WTC11 (cell line): ENCODE measurements around the gene C16orf74. TPM values are rescaled to one million over a fixed set of nuclear protein-coding genes. Genes with fewer than 3 reads are reported as not detected.

Source experiments
- ATAC-seq: fragments of 200-7000 bp; cut with Tn5 transposase; 2 replicates; pipeline ENCODE4 v1.10.0; 2021; ENCODE audit warnings: mild to moderate bottlenecking, moderate library complexity
- CTCF ChIA-PET: fragments of 300-600 bp; sonication (Branson Sonifier 250); formaldehyde crosslinking; loops from one replicate; lab custom pipeline; 2021; ENCODE audit warnings: antibody characterized with exemption; lab: Charles Lee
- POLR2A ChIA-PET: fragments of 350-600 bp; sonication (Branson Sonifier 250); formaldehyde crosslinking; loops from one replicate; lab custom pipeline; 2021; ENCODE audit warnings: antibody characterized with exemption; lab: Charles Lee
- DNase-seq: peaks from one replicate; pipeline ENCODE4 v3.0.0; 2021; ENCODE audit warnings: low spot score
- H3K27ac Mint-ChIP-seq: 2 replicates; pipeline ENCODE4 v1.8.0; 2021; ENCODE audit warnings: mixed read lengths
- H3K27me3 Mint-ChIP-seq: 2 replicates; pipeline ENCODE4 v1.8.0; 2021; ENCODE audit warnings: low read depth, mild to moderate bottlenecking, moderate library complexity, mixed read lengths
- H3K36me3 Mint-ChIP-seq: 2 replicates; pipeline ENCODE4 v1.8.0; 2021; ENCODE audit warnings: mixed read lengths
- H3K4me1 Mint-ChIP-seq: 2 replicates; pipeline ENCODE4 v1.8.0; 2022; ENCODE audit warnings: mixed read lengths
- H3K4me3 Mint-ChIP-seq: 2 replicates; pipeline ENCODE4 v1.8.0; 2021; ENCODE audit warnings: mild to moderate bottlenecking, moderate library complexity, mixed read lengths
- H3K9me3 Mint-ChIP-seq: 2 replicates; pipeline ENCODE4 v1.8.0; 2021; ENCODE audit warnings: mixed read lengths
- CREM ChIP-seq: sonication (generic); formaldehyde crosslinking; IDR thresholded peaks from 2 replicates; pipeline ENCODE4 v1.8.1; 2022; ENCODE audit warnings: mild to moderate bottlenecking, missing genetic modification reagents, moderate library complexity
- ELF4 ChIP-seq: sonication (generic); formaldehyde crosslinking; IDR thresholded peaks from 2 replicates; pipeline ENCODE4 v1.8.1; 2022; ENCODE audit warnings: low read depth, mild to moderate bottlenecking, moderate library complexity, missing genetic modification reagents
- ESRRA ChIP-seq: sonication (generic); formaldehyde crosslinking; IDR thresholded peaks from 2 replicates; pipeline ENCODE4 v1.8.1; 2022; ENCODE audit warnings: mild to moderate bottlenecking, missing genetic modification reagents, borderline replicate concordance
- FOXP1 ChIP-seq: sonication (generic); formaldehyde crosslinking; IDR thresholded peaks from 2 replicates; pipeline ENCODE4 v1.8.0; 2022; ENCODE audit warnings: missing genetic modification reagents, mild to moderate bottlenecking, moderate library complexity, borderline replicate concordance
- GRHL2 ChIP-seq: fragments of 250-450 bp; sonication (Bioruptor Pico); IDR thresholded peaks from 2 replicates; pipeline ENCODE4 v1.8.0; 2022; ENCODE audit warnings: mild to moderate bottlenecking, moderate library complexity; ENCODE audit not compliant: insufficient replicate concordance, severe bottlenecking
- IRF2 ChIP-seq: sonication (generic); formaldehyde crosslinking; IDR thresholded peaks from 2 replicates; pipeline ENCODE4 v1.8.0; 2022; ENCODE audit warnings: low read depth, missing genetic modification reagents, borderline replicate concordance
- PRRX2 ChIP-seq: fragments of 250-450 bp; sonication (Bioruptor Pico); IDR thresholded peaks from 2 replicates; pipeline ENCODE4 v1.8.0; 2021; ENCODE audit warnings: mild to moderate bottlenecking
- SP1 ChIP-seq: sonication (generic); formaldehyde crosslinking; conservative IDR thresholded peaks from 2 replicates; pipeline ENCODE4 v1.8.1; 2022; ENCODE audit warnings: missing genetic modification reagents
- TCF7 ChIP-seq: sonication (generic); formaldehyde crosslinking; IDR thresholded peaks from 2 replicates; pipeline ENCODE4 v1.8.0; 2022; ENCODE audit warnings: mild to moderate bottlenecking, low read depth, missing genetic modification reagents, moderate library complexity
- TEAD4 ChIP-seq: sonication (generic); formaldehyde crosslinking; IDR thresholded peaks from 2 replicates; pipeline ENCODE4 v1.8.0; 2022; ENCODE audit warnings: mild to moderate bottlenecking, missing genetic modification reagents
- TP53 ChIP-seq: sonication (generic); formaldehyde crosslinking; IDR thresholded peaks from 2 replicates; pipeline ENCODE4 v1.8.1; 2023; ENCODE audit warnings: mild to moderate bottlenecking, missing genetic modification reagents
- ZNF423 ChIP-seq: fragments of 250-450 bp; sonication (Bioruptor Pico); IDR thresholded peaks from 2 replicates; pipeline ENCODE4 v2.1.2; 2022; ENCODE audit warnings: mild to moderate bottlenecking, moderate library complexity
- total RNA-seq: library from RNA; stranded (reverse); gene quantifications from 3 replicates; pipeline ENCODE4 v1.2.3, GENCODE V29; 2021
- TF ChIP-seq, protein P1 (sequence below): fragments of 250-450 bp; sonication (Bioruptor Pico); conservative IDR thresholded peaks from 2 replicates; pipeline ENCODE4 v1.9.0; 2021; ENCODE audit warnings: mild to moderate bottlenecking
- TF ChIP-seq, protein P2 (sequence below): sonication (generic); formaldehyde crosslinking; IDR thresholded peaks from 2 replicates; pipeline ENCODE4 v1.8.1; 2022; ENCODE audit warnings: low read depth, missing genetic modification reagents, borderline replicate concordance
- TF ChIP-seq, protein P3 (sequence below): sonication (generic); formaldehyde crosslinking; IDR thresholded peaks from 2 replicates; pipeline ENCODE4 v1.8.1; 2023; ENCODE audit warnings: mild to moderate bottlenecking, missing genetic modification reagents
- TF ChIP-seq, protein P4 (sequence below): sonication (generic); formaldehyde crosslinking; conservative IDR thresholded peaks from 2 replicates; pipeline ENCODE4 v1.8.1; 2023; ENCODE audit warnings: mild to moderate bottlenecking, low read depth, missing genetic modification reagents, moderate library complexity

Gene C16orf74
- total RNA-seq, 1 experiment from 2014 or later: 8.3 TPM

GRCh38 chr16:85799497-85800320 lies 48.8 kb upstream of the C16orf74 start, which contains the start of the genes COX4I1 and EMC8 (continued):
- peak; percentile 85 for TF ChIP-seq SP1
- TF ChIP-seq GRHL2 (CRISPR knock-in tag): no peak
- TF ChIP-seq, protein P1, sequence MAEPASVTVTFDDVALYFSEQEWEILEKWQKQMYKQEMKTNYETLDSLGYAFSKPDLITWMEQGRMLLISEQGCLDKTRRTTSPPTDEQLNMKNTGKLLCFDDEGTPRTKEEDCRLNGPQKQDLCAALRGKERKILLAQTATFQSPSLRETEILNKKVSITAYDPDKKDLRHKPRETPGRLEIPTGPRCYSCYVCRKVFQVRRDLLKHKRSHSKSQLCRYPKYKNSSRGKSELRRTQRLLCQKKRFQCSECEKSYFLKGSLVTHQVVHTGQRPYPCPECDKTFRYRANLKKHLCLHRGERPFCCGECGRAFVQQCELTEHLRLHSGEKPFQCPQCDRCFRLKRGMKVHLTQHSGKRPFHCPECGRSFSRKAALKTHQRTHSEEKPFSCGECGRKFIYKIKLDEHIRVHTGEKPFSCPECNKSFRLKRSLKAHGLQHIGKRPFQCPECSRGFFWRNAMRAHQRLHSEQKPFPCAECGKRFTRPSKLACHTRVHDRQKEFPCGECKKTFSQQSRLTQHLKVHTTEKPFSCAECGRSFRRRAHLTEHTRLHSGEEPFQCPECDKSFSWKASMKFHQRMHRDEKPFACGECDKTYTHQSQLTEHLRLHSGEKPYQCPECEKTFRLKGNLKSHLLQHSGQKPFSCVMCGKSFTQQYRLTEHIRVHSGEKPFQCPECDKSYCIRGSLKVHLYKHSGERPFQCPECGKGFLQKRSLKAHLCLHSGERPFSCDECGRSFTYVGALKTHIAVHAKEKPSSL: no peak
- TF ChIP-seq PRRX2 (CRISPR knock-in tag): no peak
- TF ChIP-seq ESRRA (CRISPR knock-in tag): peak; percentile 97

GRCh38 chr16:85798901-85799496 lies 48.1 kb upstream of the C16orf74 start:
- peak; percentile 25 for DNase-seq
- CTCF ChIA-PET: no interaction called here
- peaks cover 52% of the 10 kb centered on the region for H3K36me3 Mint-ChIP-seq
- TF ChIP-seq IRF2 (CRISPR knock-in tag) (no peak), ZNF423 (CRISPR knock-in tag) (no peak), ELF4 (CRISPR knock-in tag) (no peak), TEAD4 (no peak), FOXP1 (peak; percentile 37), TP53 (CRISPR knock-in tag) (peak; percentile 36; the same call in 1 of the 2 replicates), TCF7 (CRISPR knock-in tag) (0 out of 2 replicates have a peak, but pooled peaks have one; percentile 17), CREM (CRISPR knock-in tag) (no peak)
- TF ChIP-seq, protein P2, sequence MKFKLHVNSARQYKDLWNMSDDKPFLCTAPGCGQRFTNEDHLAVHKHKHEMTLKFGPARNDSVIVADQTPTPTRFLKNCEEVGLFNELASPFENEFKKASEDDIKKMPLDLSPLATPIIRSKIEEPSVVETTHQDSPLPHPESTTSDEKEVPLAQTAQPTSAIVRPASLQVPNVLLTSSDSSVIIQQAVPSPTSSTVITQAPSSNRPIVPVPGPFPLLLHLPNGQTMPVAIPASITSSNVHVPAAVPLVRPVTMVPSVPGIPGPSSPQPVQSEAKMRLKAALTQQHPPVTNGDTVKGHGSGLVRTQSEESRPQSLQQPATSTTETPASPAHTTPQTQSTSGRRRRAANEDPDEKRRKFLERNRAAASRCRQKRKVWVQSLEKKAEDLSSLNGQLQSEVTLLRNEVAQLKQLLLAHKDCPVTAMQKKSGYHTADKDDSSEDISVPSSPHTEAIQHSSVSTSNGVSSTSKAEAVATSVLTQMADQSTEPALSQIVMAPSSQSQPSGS (CRISPR knock-in tag): no peak
- TF ChIP-seq, protein P3, sequence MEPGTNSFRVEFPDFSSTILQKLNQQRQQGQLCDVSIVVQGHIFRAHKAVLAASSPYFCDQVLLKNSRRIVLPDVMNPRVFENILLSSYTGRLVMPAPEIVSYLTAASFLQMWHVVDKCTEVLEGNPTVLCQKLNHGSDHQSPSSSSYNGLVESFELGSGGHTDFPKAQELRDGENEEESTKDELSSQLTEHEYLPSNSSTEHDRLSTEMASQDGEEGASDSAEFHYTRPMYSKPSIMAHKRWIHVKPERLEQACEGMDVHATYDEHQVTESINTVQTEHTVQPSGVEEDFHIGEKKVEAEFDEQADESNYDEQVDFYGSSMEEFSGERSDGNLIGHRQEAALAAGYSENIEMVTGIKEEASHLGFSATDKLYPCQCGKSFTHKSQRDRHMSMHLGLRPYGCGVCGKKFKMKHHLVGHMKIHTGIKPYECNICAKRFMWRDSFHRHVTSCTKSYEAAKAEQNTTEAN (CRISPR knock-in tag): no peak
- TF ChIP-seq, protein P4, sequence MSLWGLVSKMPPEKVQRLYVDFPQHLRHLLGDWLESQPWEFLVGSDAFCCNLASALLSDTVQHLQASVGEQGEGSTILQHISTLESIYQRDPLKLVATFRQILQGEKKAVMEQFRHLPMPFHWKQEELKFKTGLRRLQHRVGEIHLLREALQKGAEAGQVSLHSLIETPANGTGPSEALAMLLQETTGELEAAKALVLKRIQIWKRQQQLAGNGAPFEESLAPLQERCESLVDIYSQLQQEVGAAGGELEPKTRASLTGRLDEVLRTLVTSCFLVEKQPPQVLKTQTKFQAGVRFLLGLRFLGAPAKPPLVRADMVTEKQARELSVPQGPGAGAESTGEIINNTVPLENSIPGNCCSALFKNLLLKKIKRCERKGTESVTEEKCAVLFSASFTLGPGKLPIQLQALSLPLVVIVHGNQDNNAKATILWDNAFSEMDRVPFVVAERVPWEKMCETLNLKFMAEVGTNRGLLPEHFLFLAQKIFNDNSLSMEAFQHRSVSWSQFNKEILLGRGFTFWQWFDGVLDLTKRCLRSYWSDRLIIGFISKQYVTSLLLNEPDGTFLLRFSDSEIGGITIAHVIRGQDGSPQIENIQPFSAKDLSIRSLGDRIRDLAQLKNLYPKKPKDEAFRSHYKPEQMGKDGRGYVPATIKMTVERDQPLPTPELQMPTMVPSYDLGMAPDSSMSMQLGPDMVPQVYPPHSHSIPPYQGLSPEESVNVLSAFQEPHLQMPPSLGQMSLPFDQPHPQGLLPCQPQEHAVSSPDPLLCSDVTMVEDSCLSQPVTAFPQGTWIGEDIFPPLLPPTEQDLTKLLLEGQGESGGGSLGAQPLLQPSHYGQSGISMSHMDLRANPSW (CRISPR knock-in tag): no peak
- H3K9me3 Mint-ChIP-seq: no peaks in the 10 kb centered on the region
- POLR2A ChIA-PET: no interaction called here
- peaks cover 26% of the 10 kb centered on the region for H3K4me1 Mint-ChIP-seq
- H3K4me3 Mint-ChIP-seq: peak overlapping the region; percentile 87
- peak; percentile 25 for ATAC-seq
- no peak overlapping the region for H3K27ac Mint-ChIP-seq
- H3K27me3 Mint-ChIP-seq: no peaks in the 10 kb centered on the region
